MCF 10A (cell line): ENCODE results near the gene UGT1A5. TPM values are rescaled to one million over a fixed set of nuclear protein-coding genes. Genes with fewer than 3 reads are reported as not detected.
A peak's percentile ranks its signal among the peaks of the same experiment; 100 is the strongest.

Experiments used
- BruUV-seq: library from RNA; stranded (reverse); fragments of 400-500 nt; replicated peaks from 2 replicates; lab custom pipeline; 2021; lab: Mats Ljungman, UMichigan
- CTCF ChIA-PET: fragments of 300-600 bp; sonication (Branson Sonifier 250); formaldehyde crosslinking; extraction: SDS; loops from one replicate; lab custom pipeline; 2021; ENCODE audit warnings: antibody characterized with exemption, inconsistent platforms; lab: Yijun Ruan, JAX
- POLR2A ChIA-PET: fragments of 300-600, 350-650 bp; sonication (Branson Sonifier 250); formaldehyde crosslinking; extraction: SDS; loops from one replicate; lab custom pipeline; 2020; ENCODE audit warnings: antibody characterized with exemption, inconsistent platforms; lab: Yijun Ruan, JAX
- DNase-seq: peaks from one replicate; pipeline ENCODE4 v3.0.0-alpha.2; 2018; ENCODE audit not compliant: unreplicated experiment
- H3K27ac Mint-ChIP-seq: one replicate; pipeline ENCODE4 v1.8.0; 2022; ENCODE audit warnings: mild to moderate bottlenecking, low read depth, mixed read lengths; ENCODE audit not compliant: unreplicated experiment
- H3K27me3 Mint-ChIP-seq: one replicate; pipeline ENCODE4 v1.8.0; 2022; ENCODE audit warnings: mixed read lengths; ENCODE audit not compliant: insufficient read depth, unreplicated experiment
- H3K36me3 Mint-ChIP-seq: one replicate; pipeline ENCODE4 v1.8.0; 2022; ENCODE audit warnings: mild to moderate bottlenecking, moderate library complexity, mixed read lengths; ENCODE audit not compliant: insufficient read depth, unreplicated experiment
- H3K4me1 Mint-ChIP-seq: one replicate; pipeline ENCODE4 v1.8.0; 2022; ENCODE audit warnings: mixed read lengths; ENCODE audit not compliant: insufficient read depth, unreplicated experiment
- H3K4me3 Mint-ChIP-seq: one replicate; pipeline ENCODE4 v1.8.0; 2022; ENCODE audit warnings: mild to moderate bottlenecking, moderate library complexity, mixed read lengths; ENCODE audit not compliant: unreplicated experiment
- H3K9me3 Mint-ChIP-seq: one replicate; pipeline ENCODE4 v1.8.0; 2022; ENCODE audit warnings: mixed read lengths; ENCODE audit not compliant: unreplicated experiment
- intact Hi-C: fragments of 100-400 bp; cut with micrococcal nuclease; formaldehyde crosslinking; loops from 2 replicates; pipeline ENCODE4 v1.14.1; 2022
- total RNA-seq: library from RNA; stranded (reverse); gene quantifications from 2 replicates; pipeline ENCODE4 v1.2.3, GENCODE V29; 2022
- TF ChIP-seq, protein P1 (sequence below): fragments of 200-600 bp; IDR thresholded peaks from one replicate; pipeline ENCODE4 v1.8.0; 2022; ENCODE audit warnings: antibody characterized with exemption, mild to moderate bottlenecking; ENCODE audit not compliant: unreplicated experiment

UGT1A5 gene
- total RNA-seq, 1 experiment from 2014 or later: not detected

DNA sequence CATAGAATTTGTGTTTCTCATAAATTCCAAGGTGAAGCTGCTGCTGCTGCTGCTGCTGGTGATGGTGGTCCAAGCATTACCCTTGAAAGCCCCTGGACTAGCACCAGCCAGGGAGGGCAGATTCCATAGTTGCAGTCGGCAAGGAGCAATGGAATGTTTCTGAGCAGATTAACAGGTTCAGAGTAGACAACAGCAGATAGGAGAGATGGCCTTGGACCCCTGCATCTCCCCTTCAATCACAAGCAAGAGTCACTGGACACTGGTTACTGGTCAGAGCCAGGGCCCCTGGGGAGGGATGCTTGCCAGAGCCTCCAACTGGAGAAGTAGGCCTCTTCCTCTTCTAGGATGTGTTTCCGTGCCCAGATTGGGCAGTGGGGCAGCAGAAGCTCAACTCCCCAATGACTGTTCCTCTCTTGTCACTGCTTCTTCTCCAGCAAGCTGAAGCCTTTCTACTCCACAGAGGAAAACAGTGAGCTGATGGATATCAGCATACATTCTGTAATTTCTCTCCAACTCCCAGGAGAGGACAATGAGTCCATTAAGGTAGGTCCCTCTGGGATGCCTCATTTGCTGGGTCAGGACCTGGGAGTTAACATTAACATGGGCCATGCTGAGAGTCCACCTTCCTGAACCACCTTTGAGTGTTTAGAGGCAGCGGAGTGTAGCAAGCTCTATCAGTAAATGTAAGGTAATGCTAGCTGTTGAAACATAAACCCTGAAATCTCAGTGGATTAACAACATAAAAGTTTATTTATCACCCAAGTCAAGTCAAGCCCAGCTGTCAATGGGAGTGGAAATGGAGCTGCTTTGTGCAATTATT is 100.7 kb downstream of the UGT1A5 start:
- no peaks in the 10 kb centered on the region for H3K4me1 Mint-ChIP-seq
- BruUV-seq: no TSS peak
- TF ChIP-seq, protein P1, sequence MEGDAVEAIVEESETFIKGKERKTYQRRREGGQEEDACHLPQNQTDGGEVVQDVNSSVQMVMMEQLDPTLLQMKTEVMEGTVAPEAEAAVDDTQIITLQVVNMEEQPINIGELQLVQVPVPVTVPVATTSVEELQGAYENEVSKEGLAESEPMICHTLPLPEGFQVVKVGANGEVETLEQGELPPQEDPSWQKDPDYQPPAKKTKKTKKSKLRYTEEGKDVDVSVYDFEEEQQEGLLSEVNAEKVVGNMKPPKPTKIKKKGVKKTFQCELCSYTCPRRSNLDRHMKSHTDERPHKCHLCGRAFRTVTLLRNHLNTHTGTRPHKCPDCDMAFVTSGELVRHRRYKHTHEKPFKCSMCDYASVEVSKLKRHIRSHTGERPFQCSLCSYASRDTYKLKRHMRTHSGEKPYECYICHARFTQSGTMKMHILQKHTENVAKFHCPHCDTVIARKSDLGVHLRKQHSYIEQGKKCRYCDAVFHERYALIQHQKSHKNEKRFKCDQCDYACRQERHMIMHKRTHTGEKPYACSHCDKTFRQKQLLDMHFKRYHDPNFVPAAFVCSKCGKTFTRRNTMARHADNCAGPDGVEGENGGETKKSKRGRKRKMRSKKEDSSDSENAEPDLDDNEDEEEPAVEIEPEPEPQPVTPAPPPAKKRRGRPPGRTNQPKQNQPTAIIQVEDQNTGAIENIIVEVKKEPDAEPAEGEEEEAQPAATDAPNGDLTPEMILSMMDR: no peak
- H3K36me3 Mint-ChIP-seq: no peaks in the 10 kb centered on the region
- H3K27me3 Mint-ChIP-seq: peaks cover 13% of the 10 kb centered on the region
- H3K9me3 Mint-ChIP-seq: no peaks in the 10 kb centered on the region
- no peak for DNase-seq
- H3K4me3 Mint-ChIP-seq: no peak overlapping the region
- intact Hi-C loops: no loop called here
- ChIA-PET CTCF (no interaction called here), POLR2A (no interaction called here)
- no peak overlapping the region for H3K27ac Mint-ChIP-seq

DNA sequence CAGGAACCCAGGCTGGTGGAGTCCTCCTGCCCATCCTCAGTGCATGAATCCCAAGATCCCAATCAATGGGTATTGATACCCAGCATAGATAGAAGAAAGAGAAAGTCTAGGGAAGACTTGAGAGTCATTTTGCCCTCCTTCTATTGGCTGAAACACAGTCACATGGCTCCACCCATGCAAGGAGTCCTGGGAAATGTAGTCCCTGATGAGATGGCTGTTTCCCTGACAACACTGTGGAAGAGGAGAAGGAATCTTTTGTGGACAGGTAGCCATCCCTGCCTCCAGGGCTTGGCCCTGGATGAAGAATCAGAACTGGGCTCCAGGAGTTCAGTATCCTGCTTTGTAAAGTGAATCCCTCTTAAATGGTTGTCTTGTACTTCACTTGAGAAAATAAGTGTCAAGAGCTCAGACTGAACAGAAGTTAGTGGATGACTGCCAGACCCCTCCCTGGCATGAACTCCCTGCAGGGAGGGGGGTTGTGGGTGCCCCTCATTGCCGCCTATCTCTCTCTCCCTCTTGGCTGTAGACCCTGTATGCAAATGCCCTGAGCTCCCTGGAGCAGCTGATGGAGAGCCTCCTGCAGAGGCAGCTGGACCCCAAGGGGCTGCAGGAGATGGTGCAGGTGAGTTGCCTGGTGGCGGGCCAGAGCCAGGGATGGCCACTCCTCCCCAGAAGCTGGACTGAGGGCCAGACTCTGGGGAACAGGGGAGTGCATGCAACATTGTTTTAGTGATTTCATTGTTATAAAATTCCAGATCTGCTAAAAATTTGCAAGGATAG is 101.5 kb downstream of the UGT1A5 start:
- Mint-ChIP-seq H3K4me1 (no peaks in the 10 kb centered on the region), H3K9me3 (no peaks in the 10 kb centered on the region), H3K4me3 (no peak overlapping the region), H3K27ac (no peak overlapping the region), H3K27me3 (peaks cover 12% of the 10 kb centered on the region), H3K36me3 (no peaks in the 10 kb centered on the region)
- ChIA-PET CTCF (interaction anchor here (0.7 kb wide), 1 partner anchor 103 kb away, joined by 3 read pairs; no protein-coding TSS in a partner anchor), POLR2A (no interaction called here)
- TF ChIP-seq, protein P1: no peak
- peak; percentile 16 for DNase-seq
- BruUV-seq: no TSS peak
- intact Hi-C loops: no loop called here

DNA sequence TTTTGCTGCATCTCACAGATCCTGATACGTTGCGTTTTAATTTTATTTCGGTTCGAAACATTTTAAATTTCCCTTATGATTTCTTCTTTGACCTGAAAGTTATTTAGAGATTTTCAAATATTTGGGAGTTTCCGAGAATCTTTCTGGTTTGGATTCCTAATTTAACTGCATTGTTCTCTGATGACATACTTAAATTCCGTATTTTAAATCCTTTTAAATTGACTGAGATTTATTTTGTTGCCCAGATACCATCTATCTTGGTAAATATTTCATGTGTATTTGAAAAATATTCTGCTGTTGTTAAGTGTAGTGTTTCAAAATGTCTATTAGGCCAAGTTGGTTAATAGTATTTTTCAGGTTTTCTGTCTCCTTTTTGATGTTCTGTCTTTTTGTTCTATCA is 103.2 kb downstream of the UGT1A5 start:
- Mint-ChIP-seq H3K4me3 (no peak overlapping the region), H3K27ac (no peak overlapping the region), H3K9me3 (no peaks in the 10 kb centered on the region), H3K36me3 (no peaks in the 10 kb centered on the region), H3K4me1 (no peaks in the 10 kb centered on the region), H3K27me3 (no peaks in the 10 kb centered on the region)
- POLR2A ChIA-PET: no interaction called here
- BruUV-seq: no TSS peak
- TF ChIP-seq, protein P1: no peak
- no peak for DNase-seq
- intact Hi-C loops: no loop called here
- CTCF ChIA-PET: no interaction called here

DNA sequence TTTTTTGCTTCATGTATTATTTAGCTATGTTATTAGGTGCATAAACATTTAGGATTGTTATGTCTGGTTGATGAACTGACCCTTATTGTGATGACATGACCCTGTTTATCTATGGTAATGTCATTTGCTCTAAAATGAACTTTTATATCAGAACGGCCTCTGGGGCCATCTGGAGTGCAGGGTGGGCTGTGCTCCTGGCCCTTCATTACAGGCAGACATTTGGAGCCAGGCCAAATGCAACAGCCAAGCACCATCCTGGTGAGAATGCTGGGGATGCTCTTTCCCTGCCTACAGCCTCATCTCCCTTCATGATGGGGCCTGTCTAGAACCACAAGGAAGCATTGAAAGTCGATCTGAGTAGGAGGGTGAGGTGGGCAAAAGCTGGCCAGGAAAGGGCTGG is 103.6 kb downstream of the UGT1A5 start:
- H3K27ac Mint-ChIP-seq: no peak overlapping the region
- intact Hi-C loops: no loop called here
- DNase-seq: no peak
- no peaks in the 10 kb centered on the region for H3K36me3 Mint-ChIP-seq
- ChIA-PET POLR2A (no interaction called here), CTCF (no interaction called here)
- no TSS peak for BruUV-seq
- H3K27me3 Mint-ChIP-seq: no peaks in the 10 kb centered on the region
- no peak overlapping the region for H3K4me3 Mint-ChIP-seq
- H3K9me3 Mint-ChIP-seq: no peaks in the 10 kb centered on the region
- no peaks in the 10 kb centered on the region for H3K4me1 Mint-ChIP-seq
- TF ChIP-seq, protein P1: no peak
